Osteoblast (primary cell): ENCODE results near the gene MYH11. TPM values are rescaled to one million over a fixed set of nuclear protein-coding genes. Genes with fewer than 3 reads are reported as not detected.
A peak's percentile ranks its signal among the peaks of the same experiment; 100 is the strongest.
"Not testable (repeated sequence)": the region's sequence is repeated elsewhere in the genome, so short reads cannot be mapped to it uniquely, and the experiment has no call there.

ENCODE experiments used
- DNase-seq: peaks from one replicate; pipeline ENCODE4 v3.0.0; 2011; ENCODE audit warnings: low spot score, mixed read lengths; ENCODE audit not compliant: insufficient read length; ENCODE audit errors: missing footprints
- H2AFZ ChIP-seq: 2 replicates; pipeline ENCODE4 v1.6.0; 2011; ENCODE audit warnings: mild to moderate bottlenecking, low read length
- H3K27ac ChIP-seq: 2 replicates; pipeline ENCODE4 v1.5.1; 2011; ENCODE audit warnings: mild to moderate bottlenecking, low read depth, low read length, moderate library complexity
- H3K27me3 ChIP-seq: 2 replicates; pipeline ENCODE4 v1.6.0; 2012; ENCODE audit warnings: mild to moderate bottlenecking, control low read depth, inconsistent platforms, low read length, moderate library complexity; ENCODE audit not compliant: insufficient read depth
- H3K36me3 ChIP-seq: 2 replicates; pipeline ENCODE4 v1.5.1; 2011; ENCODE audit warnings: mild to moderate bottlenecking, low read length, control low read depth, moderate library complexity; ENCODE audit not compliant: insufficient read depth
- H3K4me1 ChIP-seq: 2 replicates; pipeline ENCODE4 v1.5.1; 2011; ENCODE audit warnings: mild to moderate bottlenecking, low read length, control low read depth, moderate library complexity; ENCODE audit not compliant: insufficient read depth
- H3K4me2 ChIP-seq: 2 replicates; pipeline ENCODE4 v1.6.0; 2011; ENCODE audit warnings: mild to moderate bottlenecking, low read length; ENCODE audit not compliant: insufficient read depth
- H3K4me3 ChIP-seq: fragments of 200-600 bp; sonication (generic); 3 replicates; pipeline ENCODE4 v1.5.1; 2012; ENCODE audit warnings: mild to moderate bottlenecking, low read length, inconsistent platforms; ENCODE audit not compliant: insufficient read depth
- H3K79me2 ChIP-seq: 2 replicates; pipeline ENCODE4 v1.6.0; 2012; ENCODE audit warnings: mild to moderate bottlenecking, low read length, control low read depth, inconsistent platforms; ENCODE audit not compliant: insufficient read depth
- H3K9me3 ChIP-seq: 2 replicates; pipeline ENCODE4 v1.5.1; 2011; ENCODE audit warnings: low read depth, low read length, control low read depth
- H4K20me1 ChIP-seq: 2 replicates; pipeline ENCODE4 v1.6.0; 2012; ENCODE audit warnings: mild to moderate bottlenecking, low read length, control low read depth; ENCODE audit not compliant: insufficient read depth
- CTCF ChIP-seq: IDR thresholded peaks from 2 replicates; pipeline ENCODE4 v1.5.1; 2011; ENCODE audit warnings: mild to moderate bottlenecking, low read depth, low read length, moderate library complexity; ENCODE audit errors: extremely low read depth
- total RNA-seq: library from RNA; depleted of rRNA; stranded (reverse); fragments of >200 nt; gene quantifications from 2 replicates; pipeline ENCODE4 v1.2.3, GENCODE V29; 2012

The MYH11 gene
- total RNA-seq, 1 donor: under 0.01 TPM

- no peak for TF ChIP-seq CTCF
- peaks cover 15% of the 10 kb centered on the region for H3K36me3 ChIP-seq
- peak; percentile 95 for DNase-seq
- no peaks in the 10 kb centered on the region for H3K9me3 ChIP-seq
- H3K4me1 ChIP-seq: peaks cover 13% of the 10 kb centered on the region
- peak overlapping the region; percentile 44 for H3K4me3 ChIP-seq
- H3K27ac ChIP-seq: peak overlapping the region; percentile 91
- no peaks in the 10 kb centered on the region for H3K27me3 ChIP-seq
- peaks cover 39% of the 10 kb centered on the region for H3K79me2 ChIP-seq
- H3K4me2 ChIP-seq: peak overlapping the region; percentile 76
- no peaks in the 10 kb centered on the region for H4K20me1 ChIP-seq
- peak overlapping the region; percentile 80 for H2AFZ ChIP-seq
These were observed 184.2 kb downstream of the MYH11 start for GRCh38 chr16:15672514-15673167.

- Histone ChIP-seq H3K79me2 (peaks cover 38% of the 10 kb centered on the region), H3K4me1 (peaks cover 13% of the 10 kb centered on the region), H3K36me3 (peaks cover 18% of the 10 kb centered on the region), H2AFZ (peak overlapping the region; percentile 80), H3K27ac (peak overlapping the region; percentile 91), H3K4me2 (peak overlapping the region; percentile 76)
- not testable (repeated sequence) for H4K20me1 ChIP-seq, H3K9me3 ChIP-seq, H3K27me3 ChIP-seq, DNase-seq, H3K4me3 ChIP-seq
These were observed 184.7 kb downstream of the MYH11 start for GRCh38 chr16:15672127-15672513.

GRCh38 chr16:15671530-15672117 is 185.2 kb downstream of the MYH11 start:
- DNase-seq: no peak
- Histone ChIP-seq H4K20me1 (no peaks in the 10 kb centered on the region), H3K79me2 (peaks cover 33% of the 10 kb centered on the region), H3K4me3 (no peak overlapping the region), H3K4me1 (peaks cover 13% of the 10 kb centered on the region), H3K36me3 (peaks cover 18% of the 10 kb centered on the region), H3K9me3 (no peaks in the 10 kb centered on the region), H3K27me3 (no peaks in the 10 kb centered on the region), H3K4me2 (no peak overlapping the region), H3K27ac (peak overlapping the region; percentile 91), H2AFZ (no peak overlapping the region)
- TF ChIP-seq CTCF: no peak

GRCh38 chr16:15667091-15667742 is 189.6 kb downstream of the MYH11 start:
- H3K9me3 ChIP-seq: no peaks in the 10 kb centered on the region
- H3K79me2 ChIP-seq: peaks cover 25% of the 10 kb centered on the region
- no peak overlapping the region for H3K4me3 ChIP-seq
- H3K36me3 ChIP-seq: peaks cover 43% of the 10 kb centered on the region
- no peak for TF ChIP-seq CTCF
- no peak for DNase-seq
- H3K4me2 ChIP-seq: no peak overlapping the region
- no peak overlapping the region for H2AFZ ChIP-seq
- H3K27ac ChIP-seq: no peak overlapping the region
- no peaks in the 10 kb centered on the region for H4K20me1 ChIP-seq
- H3K27me3 ChIP-seq: no peaks in the 10 kb centered on the region
- H3K4me1 ChIP-seq: peaks cover 1% of the 10 kb centered on the region
